Measurements from ENCODE around the gene SCPEP1. TPM values are rescaled to one million over a fixed set of nuclear protein-coding genes. Genes with fewer than 3 reads are reported as not detected.

Gene SCPEP1
- total and polyA plus RNA-seq, 2 of the 13 experiments (the other 11 are each of a cell fraction or from before 2014, with no cell fraction given) = 24.3 to 27.3 TPM

GRCh38 chr17:56976941-56977608 is 856 bp upstream of the SCPEP1 start (continued):
- TF ChIP-seq ZNF672 (CRISPR knock-in tag; IDR thresholded peaks at IDR 0.05) (no peak), ZNF12 (CRISPR knock-in tag; IDR thresholded peaks at IDR 0.05) (no peak), AFF4 (CRISPR knock-in tag; IDR thresholded peaks at IDR 0.05) (no peak), PLRG1 (conservative IDR thresholded peaks at IDR 0.05) (no peak), SMAD1 (CRISPR knock-in tag; IDR thresholded peaks at IDR 0.05; ENCODE audit: borderline replicate concordance, low read depth) (no peak), ZFX (CRISPR knock-in tag; IDR thresholded peaks at IDR 0.05; ENCODE audit: low read depth) (no peak), ZHX1 (CRISPR knock-in tag; IDR thresholded peaks at IDR 0.05; ENCODE audit: low read depth) (0 out of 2 replicates have a peak, but pooled peaks have one; percentile 23), RFX3 (CRISPR knock-in tag; IDR thresholded peaks at IDR 0.05) (no peak), BCL6 (CRISPR knock-in tag; IDR thresholded peaks at IDR 0.05) (no peak), ZNF331 (CRISPR knock-in tag; IDR thresholded peaks at IDR 0.05) (no peak), SMAD3 (CRISPR knock-in tag; IDR thresholded peaks at IDR 0.05) (no peak), SALL2 (CRISPR knock-in tag; IDR thresholded peaks at IDR 0.05) (no peak), WIZ (CRISPR knock-in tag; IDR thresholded peaks at IDR 0.05) (no peak), ZNF251 (CRISPR knock-in tag; IDR thresholded peaks at IDR 0.05) (no peak), SYNCRIP (IDR thresholded peaks at IDR 0.05; ENCODE audit: insufficient read depth, low read depth, low read length) (no peak), EP300 (IDR thresholded peaks at IDR 0.05; ENCODE audit: low read depth in 2 of 2, low read length in 2 of 2) (no peak), EP300 (CRISPR knock-in tag; IDR thresholded peaks at IDR 0.05; ENCODE audit: borderline replicate concordance) (no peak)
- TF ChIP-seq, protein P1, sequence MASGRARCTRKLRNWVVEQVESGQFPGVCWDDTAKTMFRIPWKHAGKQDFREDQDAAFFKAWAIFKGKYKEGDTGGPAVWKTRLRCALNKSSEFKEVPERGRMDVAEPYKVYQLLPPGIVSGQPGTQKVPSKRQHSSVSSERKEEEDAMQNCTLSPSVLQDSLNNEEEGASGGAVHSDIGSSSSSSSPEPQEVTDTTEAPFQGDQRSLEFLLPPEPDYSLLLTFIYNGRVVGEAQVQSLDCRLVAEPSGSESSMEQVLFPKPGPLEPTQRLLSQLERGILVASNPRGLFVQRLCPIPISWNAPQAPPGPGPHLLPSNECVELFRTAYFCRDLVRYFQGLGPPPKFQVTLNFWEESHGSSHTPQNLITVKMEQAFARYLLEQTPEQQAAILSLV (CRISPR knock-in tag; IDR thresholded peaks at IDR 0.05; ENCODE audit: borderline replicate concordance) = 0 out of 2 replicates have a peak, but pooled peaks have one; percentile 12
- TF ChIP-seq, protein P2, sequence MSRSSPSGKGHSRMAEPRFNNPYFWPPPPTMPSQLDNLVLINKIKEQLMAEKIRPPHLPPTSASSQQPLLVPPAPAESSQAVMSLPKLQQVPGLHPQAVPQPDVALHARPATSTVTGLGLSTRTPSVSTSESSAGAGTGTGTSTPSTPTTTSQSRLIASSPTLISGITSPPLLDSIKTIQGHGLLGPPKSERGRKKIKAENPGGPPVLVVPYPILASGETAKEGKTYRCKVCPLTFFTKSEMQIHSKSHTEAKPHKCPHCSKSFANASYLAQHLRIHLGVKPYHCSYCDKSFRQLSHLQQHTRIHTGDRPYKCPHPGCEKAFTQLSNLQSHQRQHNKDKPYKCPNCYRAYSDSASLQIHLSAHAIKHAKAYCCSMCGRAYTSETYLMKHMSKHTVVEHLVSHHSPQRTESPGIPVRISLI (CRISPR knock-in tag; IDR thresholded peaks at IDR 0.05; ENCODE audit: borderline replicate concordance) = no peak
